SU-DHL-6 (cell line): ENCODE data around the gene FGFR2.

Experiments
- H2AFZ ChIP-seq: fragments of 200-600 bp; sonication (generic); 2 replicates; pipeline ENCODE4 v1.6.1; 2014; ENCODE audit warnings: low read depth, mild to moderate bottlenecking, moderate library complexity, mixed read lengths, antibody characterized with exemption, low read length; ENCODE audit not compliant: severe bottlenecking
- H3F3A ChIP-seq: fragments of 200-600 bp; shearing (Covaris generic); 2 replicates; pipeline ENCODE4 v1.6.0; 2016; ENCODE audit warnings: antibody characterized with exemption, mild to moderate bottlenecking; ENCODE audit not compliant: insufficient read depth
- H3K27ac ChIP-seq: fragments of 200-600 bp; sonication (generic); 2 replicates; pipeline ENCODE4 v1.5.1; 2016; ENCODE audit warnings: low read depth, mild to moderate bottlenecking, low read length, moderate library complexity, mixed read lengths
- H3K27me3 ChIP-seq: fragments of 200-600 bp; sonication (generic), shearing (Covaris generic); 2 replicates; pipeline ENCODE4 v1.6.0; 2014; ENCODE audit warnings: mild to moderate bottlenecking, low read length
- H3K36me3 ChIP-seq: fragments of 200-600 bp; sonication (generic); 2 replicates; pipeline ENCODE4 v1.6.1; 2014; ENCODE audit warnings: mild to moderate bottlenecking, low read length, mixed read lengths
- H3K4me2 ChIP-seq: fragments of 300-600, 200-600 bp; shearing (Covaris generic), sonication (generic); 2 replicates; pipeline ENCODE4 v1.6.0; 2014; ENCODE audit warnings: low read length, low read depth, mild to moderate bottlenecking; ENCODE audit not compliant: poor library complexity, severe bottlenecking
- H3K4me3 ChIP-seq: fragments of 200-600 bp; sonication (generic); 2 replicates; pipeline ENCODE4 v1.5.1; 2014; ENCODE audit warnings: antibody characterized with exemption, low read length, mild to moderate bottlenecking, mixed read lengths; ENCODE audit not compliant: insufficient read depth, poor library complexity, severe bottlenecking
- H3K79me2 ChIP-seq: fragments of 200-600 bp; sonication (generic); 2 replicates; pipeline ENCODE4 v1.6.1; 2014; ENCODE audit warnings: mild to moderate bottlenecking, low read length, moderate library complexity; ENCODE audit not compliant: insufficient read depth
- H3K9ac ChIP-seq: fragments of 200-600 bp; sonication (generic); 2 replicates; pipeline ENCODE4 v1.7.0; 2014; ENCODE audit warnings: mild to moderate bottlenecking, low read length
- H3K9me2 ChIP-seq: fragments of 200-600 bp; sonication (generic); replicated peaks from 2 replicates; pipeline ENCODE4 v1.6.1; 2014; ENCODE audit warnings: low read length; ENCODE audit not compliant: insufficient read depth
- H3K9me3 ChIP-seq: fragments of 200-600 bp; sonication (generic); 2 replicates; pipeline ENCODE4 v1.6.1; 2014; ENCODE audit warnings: low read length, mixed read lengths; ENCODE audit not compliant: insufficient read depth
- H4K20me1 ChIP-seq: fragments of 200-600 bp; sonication (generic); 2 replicates; pipeline ENCODE4 v1.6.1; 2014; ENCODE audit warnings: low read depth, mild to moderate bottlenecking, antibody characterized with exemption, low read length, moderate library complexity, mixed read lengths
- CTCF ChIP-seq: fragments of 200-600 bp; sonication (generic); IDR thresholded peaks from one replicate; pipeline ENCODE4 v1.5.1; 2017; ENCODE audit warnings: antibody characterized with exemption, mild to moderate bottlenecking, low read length, moderate library complexity; ENCODE audit not compliant: insufficient read depth, poor library complexity, severe bottlenecking
- EZH2phosphoT487 ChIP-seq: fragments of 200-600 bp; sonication (generic), shearing (Covaris generic); conservative IDR thresholded peaks from 2 replicates; pipeline ENCODE4 v1.6.1; 2018; ENCODE audit warnings: mild to moderate bottlenecking, antibody characterized with exemption, low read length, moderate library complexity, mixed read lengths

The FGFR2 gene

DNA sequence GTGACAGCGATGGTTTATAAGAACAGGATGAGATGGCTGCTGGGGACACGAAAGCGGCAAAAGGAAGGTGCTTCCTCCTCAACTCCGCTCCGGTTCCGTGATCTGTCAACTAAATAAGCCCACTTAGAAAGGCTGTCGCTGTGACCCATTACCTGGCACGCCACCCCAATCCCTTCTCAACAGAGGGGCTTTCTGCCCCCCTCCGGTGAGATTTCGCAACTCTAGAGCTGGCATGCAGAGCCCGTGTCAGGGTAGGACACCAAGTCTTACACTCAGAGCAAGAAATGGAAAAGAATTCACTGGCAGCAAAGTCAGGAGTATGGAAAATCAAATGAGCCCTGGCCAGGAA lies 66.4 kb downstream of the FGFR2 start:
- Histone ChIP-seq H3K79me2 (no peaks in the 10 kb centered on the region), H3F3A (no peaks in the 10 kb centered on the region), H3K9ac (no peak overlapping the region), H4K20me1 (no peaks in the 10 kb centered on the region), H2AFZ (no peak overlapping the region), H3K4me2 (no peak overlapping the region), H3K27ac (no peak overlapping the region), H3K27me3 (no peaks in the 10 kb centered on the region), H3K4me3 (no peak overlapping the region), H3K9me3 (no peaks in the 10 kb centered on the region), H3K36me3 (no peaks in the 10 kb centered on the region), H3K9me2 (no peaks in the 10 kb centered on the region)
- TF ChIP-seq EZH2phosphoT487 (no peak), CTCF (no peak)

GRCh38 chr10:121531076-121531829 lies 67.0 kb downstream of the FGFR2 start:
- Histone ChIP-seq H3K27ac (no peak overlapping the region), H3F3A (no peaks in the 10 kb centered on the region), H2AFZ (no peak overlapping the region), H3K9me2 (no peaks in the 10 kb centered on the region), H3K36me3 (no peaks in the 10 kb centered on the region), H3K79me2 (no peaks in the 10 kb centered on the region), H3K9ac (no peak overlapping the region), H3K9me3 (no peaks in the 10 kb centered on the region), H3K4me2 (no peak overlapping the region), H4K20me1 (no peaks in the 10 kb centered on the region), H3K4me3 (no peak overlapping the region), H3K27me3 (no peaks in the 10 kb centered on the region)
- TF ChIP-seq CTCF (no peak), EZH2phosphoT487 (no peak)

GRCh38 chr10:121530481-121531075 lies 67.7 kb downstream of the FGFR2 start:
- no peaks in the 10 kb centered on the region for H4K20me1 ChIP-seq
- no peaks in the 10 kb centered on the region for H3K36me3 ChIP-seq
- TF ChIP-seq CTCF (no peak), EZH2phosphoT487 (no peak)
- no peaks in the 10 kb centered on the region for H3F3A ChIP-seq
- no peak overlapping the region for H3K4me3 ChIP-seq
- H3K9me3 ChIP-seq = no peaks in the 10 kb centered on the region
- no peaks in the 10 kb centered on the region for H3K9me2 ChIP-seq
- no peaks in the 10 kb centered on the region for H3K79me2 ChIP-seq
- H3K27me3 ChIP-seq = no peaks in the 10 kb centered on the region
- H3K27ac ChIP-seq = no peak overlapping the region
- no peak overlapping the region for H2AFZ ChIP-seq
- H3K9ac ChIP-seq = no peak overlapping the region
- H3K4me2 ChIP-seq = no peak overlapping the region
